GF-D8 (cell line): ENCODE results near the gene CRYL1.

Source experiments
- DNase-seq: peaks from one replicate; lab custom pipeline; 2025; lab: John Stamatoyannopoulos, UW

Gene CRYL1, protein sequence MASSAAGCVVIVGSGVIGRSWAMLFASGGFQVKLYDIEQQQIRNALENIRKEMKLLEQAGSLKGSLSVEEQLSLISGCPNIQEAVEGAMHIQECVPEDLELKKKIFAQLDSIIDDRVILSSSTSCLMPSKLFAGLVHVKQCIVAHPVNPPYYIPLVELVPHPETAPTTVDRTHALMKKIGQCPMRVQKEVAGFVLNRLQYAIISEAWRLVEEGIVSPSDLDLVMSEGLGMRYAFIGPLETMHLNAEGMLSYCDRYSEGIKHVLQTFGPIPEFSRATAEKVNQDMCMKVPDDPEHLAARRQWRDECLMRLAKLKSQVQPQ

DNA sequence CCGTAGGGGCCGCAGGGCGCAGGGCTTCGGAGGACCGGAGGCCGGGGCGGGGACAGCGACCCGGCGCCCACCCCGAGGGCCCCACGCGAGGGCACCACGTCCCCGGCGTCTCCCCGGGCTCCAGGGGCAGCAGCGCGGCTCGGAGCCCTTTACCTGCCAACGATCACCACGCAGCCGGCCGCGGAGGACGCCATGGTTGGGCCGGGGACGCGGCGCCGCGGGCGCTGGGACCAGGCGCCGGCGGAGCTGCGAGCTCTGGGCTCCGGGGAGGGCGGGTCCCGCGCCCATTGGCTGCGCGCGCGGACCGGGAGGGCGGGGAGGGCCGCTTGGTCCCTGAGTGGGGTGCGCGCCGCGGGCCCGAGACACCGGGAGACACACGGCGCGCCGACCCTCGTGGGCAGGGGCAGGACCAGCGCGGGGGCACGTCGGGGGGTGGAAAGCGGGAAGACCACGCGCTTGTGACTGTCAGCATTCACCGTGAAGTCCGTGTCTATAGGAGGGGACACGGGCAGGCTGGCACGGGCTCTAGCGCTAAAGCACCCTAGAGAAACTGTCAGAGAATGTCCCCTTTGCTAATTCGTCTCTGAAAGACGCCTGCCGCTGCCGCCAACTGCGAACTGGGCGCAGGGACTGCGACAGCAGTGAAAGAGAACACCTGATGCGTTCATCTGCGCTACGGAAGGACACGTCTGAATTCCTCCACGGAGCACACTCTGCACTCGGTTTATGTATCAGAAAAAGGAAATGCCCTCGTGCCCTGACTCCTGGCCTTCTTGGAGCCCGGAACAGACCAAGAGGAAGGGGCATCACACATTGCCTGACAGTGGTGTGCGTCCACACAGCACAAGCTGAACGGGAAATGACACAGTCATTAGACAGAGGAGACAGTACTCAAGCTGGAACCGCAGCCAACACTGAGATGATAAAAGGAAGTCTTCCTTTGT is at the start of gene CRYL1:
TSS of gene CRYL1 (minus strand) at position 257 of the 944 bp plus-strand sequence. CDS start at position 194, 63 bp downstream.
- peak; percentile 71 for DNase-seq

DNA sequence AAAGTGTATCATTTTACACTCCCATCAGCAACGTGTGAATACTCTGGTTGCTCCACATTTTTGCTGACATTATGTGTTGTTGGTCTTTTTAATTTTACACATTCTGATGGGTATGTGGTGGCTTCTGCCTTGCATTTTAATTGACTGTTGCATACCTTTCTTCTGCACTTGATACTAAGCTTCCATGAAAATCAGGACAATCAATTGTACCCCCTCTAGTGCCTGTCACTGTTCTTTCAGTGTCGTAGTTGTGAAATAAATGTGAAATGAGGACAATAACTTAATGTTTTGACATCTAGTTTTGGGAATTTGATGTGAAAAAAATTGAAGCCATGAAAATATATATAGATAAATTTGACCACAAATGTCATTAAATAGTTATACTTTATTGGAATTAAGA is 48.0 kb upstream of the CRYL1 start:
- no peak for DNase-seq

DNA sequence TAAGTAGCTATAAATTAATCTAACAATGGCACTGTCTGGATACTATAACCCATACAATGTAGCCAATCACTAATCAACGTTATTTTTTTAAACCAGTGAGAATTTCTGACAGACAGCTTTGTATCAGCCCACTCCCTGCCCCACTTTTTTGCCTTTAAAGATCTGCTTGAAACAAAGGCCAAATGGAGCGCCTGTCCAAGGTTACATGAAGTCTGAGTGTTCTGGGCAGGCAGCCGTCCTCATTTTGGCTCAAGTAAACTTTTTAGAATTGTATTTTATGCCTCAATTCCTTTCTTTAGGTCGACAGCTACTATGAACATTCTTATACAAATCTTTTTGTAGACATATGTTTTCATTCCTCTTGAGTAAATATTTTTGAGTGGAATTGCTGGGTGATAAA is 47.5 kb upstream of the CRYL1 start:
- DNase-seq: no peak

DNA sequence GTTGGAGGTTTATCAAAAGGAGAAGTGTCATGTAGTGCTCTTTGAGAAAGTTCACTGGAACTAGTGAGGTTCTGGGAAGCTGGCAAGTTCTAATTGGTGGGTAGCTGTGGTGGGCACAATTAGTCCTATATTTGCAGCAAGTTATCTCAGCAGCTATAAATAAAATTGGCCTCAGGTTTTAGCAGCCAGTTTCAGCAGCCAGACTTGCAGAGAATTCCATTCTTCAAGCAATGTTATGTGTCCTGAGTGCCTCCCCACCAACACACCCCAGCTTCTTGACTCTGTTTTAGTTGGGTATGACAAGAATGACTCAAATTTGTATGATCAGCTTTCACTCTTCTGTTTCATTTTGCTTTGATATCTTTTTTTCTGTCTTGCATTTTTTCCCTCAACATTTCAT is 46.0 kb upstream of the CRYL1 start:
- DNase-seq: no peak

DNA sequence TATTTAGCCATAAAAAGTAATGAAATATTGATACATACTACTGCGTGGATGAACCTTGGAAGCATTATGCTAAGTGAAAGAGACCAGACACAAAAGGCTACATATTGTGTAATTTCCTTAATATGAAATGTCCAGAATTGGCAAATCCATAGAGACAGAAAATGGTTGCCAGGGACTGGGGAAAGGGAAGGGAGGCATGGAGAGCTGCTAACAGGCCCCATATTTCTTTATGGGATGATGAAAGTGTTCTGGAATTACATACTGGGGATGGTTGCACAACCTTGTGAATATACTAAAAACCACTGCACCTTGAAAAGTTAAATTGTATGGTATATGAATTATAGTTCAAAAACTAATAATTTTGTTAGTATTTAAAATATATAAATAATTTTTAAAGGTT is 44.9 kb upstream of the CRYL1 start:
- no peak for DNase-seq

GRCh38 chr13:20567881-20568528 is 42.3 kb upstream of the CRYL1 start:
- peak; percentile 51 for DNase-seq

DNA sequence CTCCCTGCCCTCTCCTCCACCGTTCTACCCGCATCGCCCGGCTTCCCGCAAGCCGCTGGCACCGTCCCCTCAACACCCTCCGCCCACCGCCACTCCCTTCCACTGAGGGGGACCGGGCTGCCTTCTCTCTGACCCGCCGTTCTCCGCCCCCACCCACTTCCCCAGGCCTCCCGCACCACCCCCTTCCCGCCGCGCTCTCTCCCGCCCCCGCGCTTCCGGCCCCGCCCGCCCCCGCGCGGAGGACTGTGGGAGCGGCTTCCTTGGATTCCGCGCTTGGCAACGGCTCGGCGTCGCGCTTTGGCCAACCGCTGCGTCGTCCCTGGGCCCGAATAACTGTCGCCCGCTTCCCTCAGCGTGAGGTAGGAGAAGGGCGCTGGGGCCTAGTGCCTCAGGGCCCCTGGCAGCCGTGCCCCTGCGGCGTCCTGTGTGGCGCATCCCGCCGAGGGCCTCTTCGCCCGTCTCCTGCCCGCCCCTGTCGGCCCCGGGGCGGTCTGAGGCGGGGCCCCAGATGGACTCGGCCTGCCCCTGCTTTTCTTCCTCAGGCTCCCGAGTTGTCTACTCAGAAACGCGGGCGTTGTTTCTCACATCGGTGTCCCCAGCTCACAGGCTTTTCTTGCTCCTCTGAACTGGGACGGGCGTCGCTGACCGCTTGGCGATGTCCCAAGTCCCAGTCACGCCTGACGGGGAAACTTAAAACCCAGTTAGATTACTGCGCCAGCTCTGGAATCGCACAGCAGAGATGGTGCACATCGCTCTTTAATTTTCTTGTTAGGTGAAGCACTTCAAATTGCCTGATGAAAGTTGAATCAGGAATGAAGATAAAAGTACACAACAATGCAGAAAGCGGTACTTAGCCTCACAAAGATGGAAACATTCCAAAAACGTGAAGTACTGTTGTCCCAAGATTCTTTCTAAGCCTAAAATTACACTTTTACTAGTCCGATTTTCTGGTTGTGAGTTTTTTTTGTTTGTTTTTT is 41.5 kb upstream of the CRYL1 start, which contains the start of gene IFT88:
TSS of gene IFT88 (plus strand) at position 260 of the 977 bp plus-strand sequence. CDS start 7,229 bp downstream, outside the sequence.
- peak; percentile 94 for DNase-seq

DNA sequence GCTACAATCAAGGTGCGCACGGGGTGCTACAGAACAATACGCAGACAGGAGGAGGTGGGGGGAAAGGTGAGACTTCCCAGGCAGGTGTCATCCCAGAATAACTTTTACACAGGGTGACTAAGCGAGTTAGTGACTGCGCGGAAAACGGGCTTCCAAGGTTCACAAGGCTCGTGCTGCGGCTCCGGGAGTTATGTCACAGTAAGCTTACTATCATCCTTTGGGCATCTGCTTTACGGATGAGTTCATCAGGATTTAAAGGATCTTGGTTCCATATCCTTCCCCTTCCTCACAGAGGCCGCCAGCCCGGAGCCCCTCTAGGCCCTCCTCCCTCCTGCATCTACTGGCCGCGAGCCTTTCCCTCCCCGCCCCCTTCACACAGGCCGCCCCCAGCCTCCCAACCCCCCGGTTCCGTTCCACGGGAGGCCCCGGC is 40.8 kb upstream of the CRYL1 start:
- no peak for DNase-seq

GRCh38 chr13:20565115-20565736 is 39.6 kb upstream of the CRYL1 start:
- no peak for DNase-seq

DNA sequence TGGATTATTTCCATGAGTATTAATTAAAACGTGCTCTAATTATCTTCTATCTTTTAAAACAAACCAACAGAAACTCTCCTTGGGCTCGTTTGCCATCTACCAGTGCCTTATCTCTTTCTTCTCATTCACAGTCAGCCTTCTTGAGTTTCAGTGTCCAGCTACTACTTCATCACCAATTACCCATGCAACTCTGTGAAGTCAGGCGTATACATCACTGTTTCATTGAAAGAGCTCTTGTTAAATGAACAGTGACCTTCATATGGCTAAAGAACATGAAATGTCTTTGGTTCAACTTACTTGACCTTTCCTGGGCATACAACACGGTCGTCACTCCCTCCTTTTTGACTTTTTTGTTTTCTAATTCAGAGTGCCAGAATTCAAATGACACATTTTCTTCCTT is 36.1 kb upstream of the CRYL1 start:
- DNase-seq: no peak

GRCh38 chr13:20559659-20560356 is 34.2 kb upstream of the CRYL1 start:
- no peak for DNase-seq

GRCh38 chr13:20558982-20559381 is 33.3 kb upstream of the CRYL1 start:
- DNase-seq: no peak

DNA sequence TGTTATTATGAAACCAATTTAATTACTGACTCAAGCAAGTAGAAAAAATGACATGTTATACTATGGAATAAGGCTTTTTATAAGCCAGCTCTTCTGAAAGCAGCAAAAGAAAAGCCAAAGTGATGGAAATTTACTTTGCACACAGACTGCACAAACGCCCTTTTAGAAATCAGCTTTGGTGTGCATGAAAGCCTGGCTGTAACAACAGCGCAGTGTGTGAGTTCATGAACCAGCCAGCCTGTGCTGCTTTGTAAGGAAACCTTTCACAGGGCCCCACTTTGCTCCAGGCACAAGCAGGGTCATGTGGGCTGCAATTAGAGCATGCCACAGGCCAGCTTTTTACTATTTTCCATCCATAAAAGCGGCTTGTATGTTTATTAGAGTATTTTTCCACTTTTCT is 27.7 kb upstream of the CRYL1 start:
- DNase-seq: no peak

- DNase-seq: no peak
These were observed 25.1 kb upstream of the CRYL1 start for GRCh38 chr13:20550799-20551198.

DNA sequence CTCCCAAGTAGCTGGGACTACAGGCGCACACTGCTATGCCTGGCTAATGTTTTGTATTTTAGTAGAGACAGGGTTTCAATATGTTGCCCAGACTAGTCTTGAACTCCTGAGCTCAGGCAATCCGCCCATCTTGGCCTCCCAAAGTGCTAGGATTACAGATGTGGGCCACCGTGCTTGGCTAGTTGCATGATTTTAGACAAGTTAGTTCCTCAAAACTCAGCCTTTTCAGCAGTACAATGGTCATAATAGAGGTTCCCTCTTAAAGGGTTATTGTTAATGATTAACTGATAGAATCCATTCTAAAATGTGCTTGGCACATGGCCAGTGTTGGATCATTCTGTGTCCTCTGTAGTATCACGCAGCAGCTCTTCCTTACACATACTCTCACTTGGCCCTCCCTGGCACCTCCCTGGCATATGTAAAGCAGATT is 21.8 kb upstream of the CRYL1 start:
- DNase-seq: no peak

DNA sequence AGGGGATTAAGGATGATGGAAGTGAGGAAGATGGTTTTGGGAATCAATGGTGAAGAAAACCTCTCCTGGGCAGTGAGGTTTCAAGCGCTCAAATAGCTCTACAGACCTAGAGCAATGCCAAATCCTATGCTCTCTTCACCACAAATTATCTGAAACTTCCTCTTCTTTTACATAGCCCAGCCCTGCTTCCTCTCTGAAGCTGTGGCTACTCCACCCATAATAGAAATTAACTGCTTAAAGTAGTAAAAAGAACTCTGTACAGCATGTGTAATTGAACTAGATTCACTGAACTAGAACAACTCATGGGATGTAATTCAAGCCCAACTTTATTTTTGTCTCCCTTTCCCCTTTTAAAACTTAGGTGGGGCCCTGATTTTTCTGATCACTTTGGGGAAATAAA is 20.9 kb upstream of the CRYL1 start:
- DNase-seq: peak; percentile 57

DNA sequence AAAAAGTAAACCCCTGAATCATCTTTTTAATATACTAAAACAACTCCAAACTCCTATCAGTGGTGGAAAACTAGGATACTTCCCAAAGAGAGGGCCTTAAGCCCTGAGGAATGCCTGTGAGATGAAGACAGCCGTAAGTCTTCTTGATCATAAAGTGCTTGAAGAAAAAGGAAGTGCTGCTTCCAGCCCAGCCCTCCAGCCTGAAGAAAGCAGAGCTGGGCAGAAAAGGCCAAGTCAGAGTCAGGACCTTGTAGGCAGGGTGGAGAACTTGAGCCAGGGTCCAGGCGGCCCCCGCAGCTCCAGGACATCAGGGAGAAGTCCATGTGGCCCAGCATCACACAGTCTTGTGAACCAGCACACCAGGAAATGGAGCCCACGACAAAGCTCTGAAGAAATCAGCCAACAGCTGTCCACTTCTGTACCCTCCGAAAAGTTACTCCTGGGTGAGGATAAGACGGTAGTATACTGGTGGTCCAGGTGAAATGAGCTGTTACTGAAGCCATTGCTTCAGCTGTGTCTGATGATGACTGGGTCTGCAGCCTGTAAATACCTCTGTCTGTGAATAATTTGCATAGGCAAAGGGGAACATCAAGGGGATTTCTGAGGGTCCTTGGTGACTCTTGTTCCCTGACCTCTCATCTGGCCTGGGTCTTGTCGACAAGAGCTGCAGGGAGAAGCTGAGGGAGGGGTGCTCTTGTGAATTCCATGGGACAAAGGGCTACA is 18.7 kb upstream of the CRYL1 start:
- peak; percentile 49 for DNase-seq

GRCh38 chr13:20536992-20537391 is 11.3 kb upstream of the CRYL1 start:
- no peak for DNase-seq

DNA sequence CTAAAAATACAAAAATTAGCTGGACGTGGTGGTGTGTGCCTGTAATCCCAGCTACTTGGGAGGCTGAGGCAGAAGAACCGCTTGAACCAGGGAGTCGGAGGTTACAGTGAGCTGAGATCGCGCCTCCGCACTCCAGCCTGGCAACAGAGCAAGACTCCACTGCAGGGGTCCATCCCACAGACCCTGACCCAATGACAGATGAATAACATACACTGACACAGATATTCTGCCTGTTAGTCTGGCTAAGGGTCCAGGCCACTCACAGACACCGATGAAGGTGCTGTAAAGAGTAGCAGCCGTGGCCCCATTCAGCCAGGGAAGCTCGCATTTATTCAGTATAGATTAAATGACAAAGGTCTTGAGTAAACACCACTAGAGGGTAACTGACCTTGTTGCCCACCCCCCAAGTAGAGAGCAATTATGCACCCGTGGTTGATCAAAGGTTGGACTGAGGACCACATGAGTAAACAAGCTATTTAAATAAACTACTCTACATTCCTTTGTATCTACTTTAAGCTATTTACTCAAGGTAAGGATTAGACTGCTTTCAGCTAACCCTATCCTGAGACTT is 8.5 kb upstream of the CRYL1 start:
- DNase-seq: no peak
